OCI-LY7 (cell line): ENCODE measurements around the gene CHRNA5.
"Not testable (repeated sequence)": the region's sequence is repeated elsewhere in the genome, so short reads cannot be mapped to it uniquely, and the experiment has no call there.

Experiments
- CTCF ChIP-seq: fragments of 200-600 bp; sonication (generic); conservative IDR thresholded peaks from 2 replicates; pipeline ENCODE4 v1.5.1; 2014; ENCODE audit warnings: mild to moderate bottlenecking, antibody characterized with exemption, low read length, moderate library complexity, mixed read lengths
- EZH2phosphoT487 ChIP-seq: fragments of 200-600 bp; sonication (generic); IDR thresholded peaks from 2 replicates; pipeline ENCODE4 v1.6.1; 2018; ENCODE audit warnings: low read depth, borderline replicate concordance, mild to moderate bottlenecking, mixed run types, antibody characterized with exemption, low read length, moderate library complexity, mixed read lengths

GRCh38 chr15:78560201-78560600 lies 5.1 kb upstream of the CHRNA5 start:
- TF ChIP-seq CTCF, EZH2phosphoT487: not testable (repeated sequence)
